ENCODE data around the gene ACTL6B. TPM values are rescaled to one million over a fixed set of nuclear protein-coding genes. Genes with fewer than 3 reads are reported as not detected.
A peak's percentile ranks its signal among the peaks of the same experiment; 100 is the strongest.

The ACTL6B gene
- total RNA-seq, 2 experiments from 2014 or later: not detected

DNA sequence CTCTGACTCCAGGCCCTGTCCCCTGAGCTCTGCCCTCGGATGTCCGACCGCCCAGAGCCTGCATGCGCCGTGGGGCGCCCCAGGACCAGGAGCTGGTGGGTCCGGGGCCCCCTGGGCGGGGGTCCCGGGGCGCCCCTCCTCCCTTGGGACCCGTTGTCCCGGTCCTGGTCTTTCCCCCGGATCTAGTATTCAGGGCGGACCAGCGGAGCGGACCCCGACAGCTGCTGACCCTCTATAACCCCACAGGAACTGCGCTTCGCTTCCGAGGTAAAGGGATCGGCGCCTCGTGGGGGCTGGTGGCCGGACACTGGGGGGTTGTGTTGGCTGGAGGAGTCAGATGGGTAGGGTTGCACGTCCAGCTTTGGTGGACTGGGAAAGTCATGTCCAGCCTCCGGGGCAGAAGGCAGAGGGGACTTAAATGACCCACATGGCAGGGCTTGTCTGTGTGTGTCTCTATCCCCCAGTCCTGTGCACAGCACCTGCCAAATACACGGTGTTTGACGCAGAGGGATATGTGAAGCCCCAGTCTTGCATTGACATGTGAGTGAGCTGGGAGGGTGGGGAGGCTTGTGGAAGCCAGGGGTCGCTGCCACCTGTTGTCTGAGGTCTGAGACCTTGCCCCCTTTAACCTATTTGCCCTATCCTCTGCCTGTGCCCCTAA lies 43.4 kb downstream of the ACTL6B start:
- ChIA-PET CTCF (ENCODE audit: unreplicated experiment) (interaction anchor here (0.5 to 1.6 kb wide), 5 partner anchors 10 to 195 kb away, joined by 3 to 7 read pairs (median 6); partner anchors contain the start of gene POP7), POLR2A (interaction anchor here (0.8 to 2.0 kb wide), 17 partner anchors 8 to 287 kb away, joined by 3 to 13 read pairs (median 5); partner anchors contain the start of genes FBXO24, LRCH4, PCOLCE and POP7)
- H3K4me3 ChIP-seq (ENCODE audit: low read depth, low read length, poor library complexity, severe bottlenecking): peak overlapping the region; percentile 69
- H2AFZ ChIP-seq (ENCODE audit: low read length): peak overlapping the region; percentile 57; the same call in 1 of the 2 replicates
- TSS peak; percentile 67 for BruUV-seq (replicated peaks)
- no peaks in the 10 kb centered on the region for H4K20me1 ChIP-seq (ENCODE audit: insufficient read depth, low read length)
- no peaks in the 10 kb centered on the region for H3K79me2 ChIP-seq (ENCODE audit: insufficient read depth, low read depth, low read length)
- intact Hi-C loops (cut with micrococcal nuclease; ENCODE audit: unreplicated experiment): loop anchor here (1.0 to 2.0 kb wide), 3 partner anchors 14 to 78 kb away; partner anchors contain the start of gene GNB2
- no peak overlapping the region for H3K27ac ChIP-seq (ENCODE audit: low read depth, low read length, poor library complexity, severe bottlenecking)
- H3K4me2 ChIP-seq (ENCODE audit: low read length): peak overlapping the region; percentile 99
- TF ChIP-seq EZH2phosphoT487 (IDR thresholded peaks at IDR 0.05; ENCODE audit: borderline replicate concordance, low read depth, low read length): no peak
- TF ChIP-seq, protein P1, sequence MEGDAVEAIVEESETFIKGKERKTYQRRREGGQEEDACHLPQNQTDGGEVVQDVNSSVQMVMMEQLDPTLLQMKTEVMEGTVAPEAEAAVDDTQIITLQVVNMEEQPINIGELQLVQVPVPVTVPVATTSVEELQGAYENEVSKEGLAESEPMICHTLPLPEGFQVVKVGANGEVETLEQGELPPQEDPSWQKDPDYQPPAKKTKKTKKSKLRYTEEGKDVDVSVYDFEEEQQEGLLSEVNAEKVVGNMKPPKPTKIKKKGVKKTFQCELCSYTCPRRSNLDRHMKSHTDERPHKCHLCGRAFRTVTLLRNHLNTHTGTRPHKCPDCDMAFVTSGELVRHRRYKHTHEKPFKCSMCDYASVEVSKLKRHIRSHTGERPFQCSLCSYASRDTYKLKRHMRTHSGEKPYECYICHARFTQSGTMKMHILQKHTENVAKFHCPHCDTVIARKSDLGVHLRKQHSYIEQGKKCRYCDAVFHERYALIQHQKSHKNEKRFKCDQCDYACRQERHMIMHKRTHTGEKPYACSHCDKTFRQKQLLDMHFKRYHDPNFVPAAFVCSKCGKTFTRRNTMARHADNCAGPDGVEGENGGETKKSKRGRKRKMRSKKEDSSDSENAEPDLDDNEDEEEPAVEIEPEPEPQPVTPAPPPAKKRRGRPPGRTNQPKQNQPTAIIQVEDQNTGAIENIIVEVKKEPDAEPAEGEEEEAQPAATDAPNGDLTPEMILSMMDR (conservative IDR thresholded peaks at IDR 0.05; ENCODE audit: low read length): peak; percentile 63
- no peaks in the 10 kb centered on the region for H3K9me2 ChIP-seq (ENCODE audit: insufficient read depth, low read length)
- peak; percentile 58 for DNase-seq (ENCODE audit: low spot score)
- no peaks in the 10 kb centered on the region for H3K36me3 ChIP-seq (ENCODE audit: insufficient read depth, low read length)
- peaks cover 9% of the 10 kb centered on the region for H3K4me1 ChIP-seq (ENCODE audit: insufficient read depth, low read length, poor library complexity, severe bottlenecking)
- no peaks in the 10 kb centered on the region for H3K9me3 ChIP-seq (ENCODE audit: low read length)

DNA sequence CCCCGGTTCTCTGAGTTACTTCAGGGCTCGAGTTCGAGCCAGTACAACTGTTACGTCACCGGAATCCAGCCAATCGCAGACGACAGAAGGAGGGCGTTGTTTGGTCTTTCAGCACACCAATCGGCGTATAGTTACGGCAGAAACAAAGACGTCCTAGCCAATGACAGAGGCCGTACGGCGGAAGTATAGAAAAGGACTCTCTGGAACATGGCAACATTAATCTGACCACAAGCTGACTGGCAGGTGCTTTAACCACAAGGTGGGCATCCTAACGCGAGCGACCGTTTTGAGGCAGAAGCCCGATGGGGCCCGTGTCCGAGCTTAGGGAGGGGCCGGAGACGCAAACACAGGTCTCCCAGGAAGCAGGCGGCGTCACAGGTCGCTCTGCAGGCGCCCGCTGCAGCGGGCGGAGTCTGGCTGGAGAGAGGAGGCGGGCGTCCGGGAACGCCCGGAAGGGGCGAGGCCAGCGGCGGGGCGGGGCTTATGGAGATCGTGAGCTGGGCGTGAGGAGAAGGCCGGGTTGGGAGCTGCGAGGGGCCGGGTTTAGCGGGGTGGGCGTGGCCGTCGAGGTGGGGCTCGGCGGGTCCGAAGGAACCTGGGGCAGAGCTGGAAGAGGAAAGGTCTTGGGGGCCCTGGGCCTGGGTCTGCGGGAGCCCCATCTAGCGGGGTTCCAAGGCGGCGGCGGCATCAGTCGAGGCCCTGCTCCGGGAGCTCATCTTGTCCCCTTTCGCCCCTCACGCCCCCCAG lies 44.1 kb downstream of the ACTL6B start, which contains the start of gene MOSPD3:
TSS of gene MOSPD3 (plus strand) at position 558 of the 747 bp plus-strand sequence. CDS start 252 bp downstream, outside the sequence.
- Histone ChIP-seq H3K79me2 (ENCODE audit: insufficient read depth, low read depth, low read length) (no peaks in the 10 kb centered on the region), H3K9me2 (ENCODE audit: insufficient read depth, low read length) (no peaks in the 10 kb centered on the region), H3K36me3 (ENCODE audit: insufficient read depth, low read length) (no peaks in the 10 kb centered on the region), H3K9me3 (ENCODE audit: low read length) (no peaks in the 10 kb centered on the region), H3K27ac (ENCODE audit: low read depth, low read length, poor library complexity, severe bottlenecking) (peak within 1 kb of the TSS; percentile 76), H3K4me1 (ENCODE audit: insufficient read depth, low read length, poor library complexity, severe bottlenecking) (peaks cover 9% of the 10 kb centered on the region), H3K4me3 (ENCODE audit: low read depth, low read length, poor library complexity, severe bottlenecking) (peak within 1 kb of the TSS; percentile 69), H4K20me1 (ENCODE audit: insufficient read depth, low read length) (no peaks in the 10 kb centered on the region), H3K4me2 (ENCODE audit: low read length) (peak within 1 kb of the TSS; percentile 99), H2AFZ (ENCODE audit: low read length) (peak within 1 kb of the TSS; percentile 85)
- ChIA-PET POLR2A (interaction anchor here (0.6 to 2.0 kb wide), 21 partner anchors 9 to 286 kb away, joined by 3 to 13 read pairs (median 4); partner anchors contain the start of genes FBXO24, LRCH4, PCOLCE and POP7), CTCF (ENCODE audit: unreplicated experiment) (interaction anchor here (0.5 to 1.6 kb wide), 9 partner anchors 9 to 547 kb away, joined by 3 to 7 read pairs (median 5); partner anchors contain the start of gene POP7)
- DNase-seq (ENCODE audit: low spot score): peak; percentile 100
- no peak for TF ChIP-seq EZH2phosphoT487 (IDR thresholded peaks at IDR 0.05; ENCODE audit: borderline replicate concordance, low read depth, low read length)
- TF ChIP-seq, protein P1 (conservative IDR thresholded peaks at IDR 0.05; ENCODE audit: low read length): no peak
- intact Hi-C loops (cut with micrococcal nuclease; ENCODE audit: unreplicated experiment): loop anchor here (1.0 to 2.0 kb wide), 3 partner anchors 15 to 79 kb away; partner anchors contain the start of gene GNB2
- no TSS peak for BruUV-seq (replicated peaks)
